Stimulated activated CD4-positive, alpha-beta T cell treated with anti-CD3 and anti-CD28 coated beads, Interleukin-15, amount 100 ng/mL, for 24 hours (primary cell): ENCODE results near the gene C1orf226.
A peak's percentile ranks its signal among the peaks of the same experiment; 100 is the strongest.

ENCODE experiments used
- DNase-seq: peaks from one replicate; pipeline ENCODE4 v3.0.0-alpha.2; 2020

The C1orf226 gene

GRCh38 chr1:162385702-162386101 lies 4.2 kb downstream of the C1orf226 start:
- no peak for DNase-seq

GRCh38 chr1:162386292-162387225 lies 5.0 kb downstream of the C1orf226 start:
- DNase-seq = no peak

GRCh38 chr1:162387226-162388082 lies 5.9 kb downstream of the C1orf226 start:
- no peak for DNase-seq

GRCh38 chr1:162388083-162388594 lies 6.6 kb downstream of the C1orf226 start:
- DNase-seq = no peak

- no peak for DNase-seq
These were observed 7.1 kb downstream of the C1orf226 start for GRCh38 chr1:162388615-162389014.

GRCh38 chr1:162389021-162389818 lies 7.7 kb downstream of the C1orf226 start:
- DNase-seq = no peak

- DNase-seq = no peak
These were observed 8.4 kb downstream of the C1orf226 start for GRCh38 chr1:162389971-162390370.

- no peak for DNase-seq
These were observed 9.1 kb downstream of the C1orf226 start for GRCh38 chr1:162390396-162391185.

- peak; percentile 29 for DNase-seq
These were observed 10.4 kb downstream of the C1orf226 start for GRCh38 chr1:162391790-162392563.

- no peak for DNase-seq
These were observed 14.8 kb downstream of the C1orf226 start for GRCh38 chr1:162396201-162396906.

- no peak for DNase-seq
These were observed 15.5 kb downstream of the C1orf226 start for GRCh38 chr1:162397039-162397448.

GRCh38 chr1:162397943-162398560 lies 16.5 kb downstream of the C1orf226 start:
- DNase-seq = no peak

GRCh38 chr1:162398999-162399580 lies 17.6 kb downstream of the C1orf226 start:
- no peak for DNase-seq

- DNase-seq = no peak
These were observed 19.3 kb downstream of the C1orf226 start for GRCh38 chr1:162400790-162401355.

GRCh38 chr1:162404550-162405160 lies 23.1 kb downstream of the C1orf226 start:
- DNase-seq = no peak

GRCh38 chr1:162405800-162406199 lies 24.3 kb downstream of the C1orf226 start:
- DNase-seq = no peak

- DNase-seq = no peak
These were observed 25.3 kb downstream of the C1orf226 start for GRCh38 chr1:162406811-162407210.

- DNase-seq = no peak
These were observed 26.0 kb downstream of the C1orf226 start for GRCh38 chr1:162407539-162407938.

GRCh38 chr1:162412002-162412401 lies 30.5 kb downstream of the C1orf226 start, which contains the start of gene SH2D1B:
Gene SH2D1B, minus strand, starts transcription at chr1:162412136. Its CDS starts 120 bp downstream, at chr1:162412016.
- no peak for DNase-seq
